TTC549 (cell line): Measurements from ENCODE around the gene LTB4R.
"Not testable (repeated sequence)": the region's sequence is repeated elsewhere in the genome, so short reads cannot be mapped to it uniquely, and the experiment has no call there.

Experiments used
- FAIRE-seq: peaks from 2 replicates; lab custom pipeline; 2012; peaks lifted over from hg19 to GRCh38; lab: Jason Lieb, UNC

The LTB4R gene

DNA sequence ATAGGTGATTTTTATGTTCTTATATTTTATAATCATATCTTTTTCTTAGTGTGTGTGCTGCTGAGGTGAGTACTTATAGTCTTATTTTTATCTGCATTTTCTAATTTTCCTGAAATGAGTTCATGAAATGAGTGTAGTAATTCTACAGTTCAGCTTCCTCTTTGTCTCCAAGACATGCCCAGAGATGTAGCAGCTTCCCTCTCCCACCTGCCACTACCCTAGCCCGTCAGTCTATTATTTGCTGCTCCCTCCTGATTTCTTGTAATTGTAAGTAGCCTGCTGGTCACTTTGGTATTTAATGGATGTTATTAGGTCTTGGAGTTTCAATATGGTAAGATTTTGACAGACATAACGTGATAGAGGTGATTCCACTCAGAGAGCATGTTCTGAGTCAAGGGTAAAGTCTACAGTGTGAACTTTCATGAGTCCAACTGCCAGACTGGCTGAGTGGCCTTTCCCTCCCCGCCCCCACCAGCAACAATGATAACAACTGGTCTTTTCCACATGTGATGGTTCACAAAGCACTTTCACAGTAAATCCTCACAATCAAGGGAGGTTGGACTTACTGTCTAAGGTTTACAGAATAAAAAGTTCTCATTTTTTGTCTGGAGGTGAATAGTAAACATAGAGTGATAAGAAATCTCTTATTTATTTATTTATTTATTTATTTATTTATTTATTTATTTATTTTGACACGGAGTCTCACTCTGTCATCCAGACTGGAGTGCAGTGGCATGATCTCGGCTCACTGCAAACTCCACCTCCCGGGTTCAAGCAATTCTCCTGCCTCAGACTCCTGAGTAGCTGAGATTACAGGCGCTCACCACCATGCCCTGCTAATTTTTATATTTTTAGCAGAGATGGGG lies 32.7 kb downstream of the LTB4R start:
- no peak for FAIRE-seq

DNA sequence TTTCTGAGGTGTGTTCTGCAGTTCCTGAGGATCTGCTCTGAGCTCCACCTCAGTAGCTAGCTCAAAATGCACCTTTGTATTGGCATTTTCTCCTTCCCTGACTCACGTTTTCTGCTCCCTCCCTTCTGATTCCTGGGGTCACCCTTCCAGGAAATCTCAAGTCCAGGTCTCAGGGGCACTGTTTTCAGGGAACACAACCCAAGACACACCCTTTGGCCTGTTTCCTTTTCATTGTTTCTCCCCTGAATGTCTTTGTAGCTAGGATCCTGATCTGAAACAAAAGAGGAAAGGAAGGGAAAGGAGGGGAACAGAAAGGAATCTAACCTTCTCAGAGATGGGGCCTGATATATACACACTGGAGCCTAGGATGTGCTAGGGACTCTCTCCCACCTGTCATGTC lies 35.8 kb downstream of the LTB4R start:
- FAIRE-seq = no peak

DNA sequence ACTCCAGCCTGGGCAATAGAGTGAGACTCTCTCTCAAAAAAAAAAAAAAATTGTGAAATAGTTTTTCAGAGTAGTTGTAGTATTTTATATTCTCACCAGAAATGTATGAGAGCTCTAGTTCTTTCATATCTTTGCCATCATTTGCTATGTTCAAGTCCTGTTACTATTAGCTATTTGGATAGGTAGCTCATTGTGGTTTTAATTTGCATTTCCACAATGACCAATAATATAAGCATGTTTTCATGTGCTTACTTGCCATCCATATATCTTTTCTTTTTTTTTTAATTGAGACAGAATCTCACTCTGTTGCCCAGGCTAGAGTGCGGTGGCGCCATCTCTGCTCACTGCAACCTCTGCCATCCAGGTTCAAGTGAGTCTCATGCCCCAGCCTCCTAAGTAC lies 36.9 kb downstream of the LTB4R start:
- no peak for FAIRE-seq

DNA sequence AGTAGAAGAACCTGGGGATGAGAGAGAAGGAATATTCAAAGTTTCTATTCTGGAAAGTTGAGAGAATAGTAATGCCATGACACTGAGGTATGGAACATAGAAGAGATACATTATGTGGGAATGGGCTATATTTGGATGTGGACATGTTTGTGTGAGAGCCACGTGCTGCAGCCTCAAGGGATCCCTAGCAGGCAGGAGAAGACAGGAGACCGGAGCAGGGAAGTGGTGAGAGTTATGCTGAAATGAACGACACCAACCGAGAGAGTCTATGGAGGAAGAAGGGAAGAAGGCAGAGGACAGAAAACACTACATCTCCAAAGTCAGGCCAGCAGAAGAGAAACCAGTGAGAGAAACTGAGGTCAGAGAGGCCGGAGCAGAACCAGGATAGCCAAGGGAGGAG lies 38.4 kb downstream of the LTB4R start:
- FAIRE-seq = no peak

DNA sequence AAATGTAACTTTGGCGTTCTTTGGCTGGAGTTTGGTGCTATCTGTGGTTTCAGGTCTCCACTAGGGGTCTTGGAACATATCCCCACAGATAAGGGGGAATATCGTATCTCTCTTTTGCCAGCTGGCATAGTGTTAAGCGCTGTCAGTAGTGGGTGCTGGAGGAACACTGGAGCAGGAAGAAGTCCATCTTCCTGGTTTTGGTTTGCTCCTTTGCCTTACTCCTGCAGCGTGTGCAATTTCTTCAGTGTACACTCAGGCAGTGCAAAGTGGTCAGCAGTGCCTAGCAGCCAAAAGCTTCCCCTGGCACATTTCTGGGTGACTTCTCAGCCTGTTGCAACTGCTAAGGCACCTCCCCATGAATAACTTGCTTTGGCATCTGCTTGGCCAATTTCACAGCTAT lies 40.2 kb downstream of the LTB4R start:
- FAIRE-seq = no peak

DNA sequence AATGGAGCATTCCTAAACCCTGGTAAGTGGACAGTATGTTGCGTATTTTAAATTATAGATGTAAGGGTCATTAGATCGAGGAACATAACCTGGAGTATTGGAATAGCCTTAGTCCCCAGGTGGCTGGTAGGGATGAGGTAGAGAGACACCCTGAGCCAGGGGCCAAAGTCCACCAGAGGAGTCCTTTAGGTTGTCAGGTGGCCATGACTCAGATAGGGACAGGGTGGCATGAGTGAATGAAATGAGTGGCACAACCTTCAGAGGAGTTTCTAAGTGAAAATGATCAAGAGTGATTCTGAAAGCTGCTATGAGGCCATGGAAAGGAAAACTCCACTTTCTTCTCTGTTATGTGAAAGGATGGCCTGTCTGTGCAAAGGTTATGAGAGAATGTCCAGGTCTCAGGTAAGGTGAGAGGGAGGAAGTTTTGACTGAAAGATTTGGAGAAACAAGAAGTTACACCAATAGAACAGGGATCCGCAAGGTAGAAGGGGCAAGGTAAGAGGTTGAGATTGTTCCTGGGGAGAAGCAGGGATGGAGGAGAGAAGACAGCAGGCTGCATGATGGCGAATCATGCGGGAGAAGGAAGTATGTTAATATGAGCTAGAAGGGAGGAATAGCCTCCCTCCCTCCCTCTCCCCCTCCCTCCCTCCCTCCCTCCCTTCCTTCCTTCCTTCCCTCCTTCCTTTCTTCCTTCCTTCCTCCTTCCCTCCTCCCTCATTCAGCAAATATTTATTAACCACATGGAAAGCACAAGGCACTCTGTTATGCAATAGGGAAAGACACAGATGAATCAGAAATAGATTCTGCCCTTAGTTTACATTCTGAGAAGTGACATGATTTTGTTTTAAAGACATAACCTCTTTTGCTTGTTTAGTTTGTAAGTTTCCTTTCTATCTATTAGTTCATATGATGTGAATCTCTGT lies 42.5 kb downstream of the LTB4R start:
- FAIRE-seq = no peak

DNA sequence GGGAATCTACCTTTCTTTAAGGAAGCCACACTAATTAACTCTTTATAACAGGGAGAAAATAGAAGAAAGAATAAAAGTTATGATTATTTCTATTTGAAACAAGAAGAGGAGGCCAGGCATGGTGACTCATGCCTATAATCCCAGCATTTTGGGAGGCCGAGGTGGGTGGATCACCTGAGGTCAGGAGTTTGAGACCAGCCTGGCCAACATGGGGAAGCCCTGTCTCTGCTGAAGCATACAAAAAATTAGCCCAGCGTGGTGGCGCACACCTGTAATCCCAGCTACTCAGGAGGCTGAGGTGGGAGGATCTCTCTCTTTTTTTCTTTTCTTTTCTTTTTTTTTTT lies 43.2 kb downstream of the LTB4R start:
- not testable (repeated sequence) for FAIRE-seq

DNA sequence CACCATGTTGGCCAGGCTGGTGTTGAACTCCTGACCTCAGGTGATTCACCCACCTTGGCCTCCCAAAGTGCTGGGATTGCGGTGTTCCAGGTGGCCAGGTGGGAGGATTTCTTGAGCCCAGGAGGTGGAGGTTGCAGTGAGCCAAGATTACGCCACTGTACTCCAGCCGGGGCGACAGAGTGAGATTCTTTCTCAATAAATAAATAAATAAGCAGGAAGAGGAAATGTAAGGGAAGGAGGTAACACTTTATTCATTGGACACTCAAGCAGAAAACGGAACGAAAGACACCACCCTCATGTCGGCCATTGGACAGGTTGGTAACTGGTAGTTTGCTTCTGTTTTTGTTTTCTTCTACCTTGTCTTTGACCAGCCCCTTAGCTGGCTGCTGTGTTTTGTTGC lies 43.7 kb downstream of the LTB4R start:
- FAIRE-seq = no peak

DNA sequence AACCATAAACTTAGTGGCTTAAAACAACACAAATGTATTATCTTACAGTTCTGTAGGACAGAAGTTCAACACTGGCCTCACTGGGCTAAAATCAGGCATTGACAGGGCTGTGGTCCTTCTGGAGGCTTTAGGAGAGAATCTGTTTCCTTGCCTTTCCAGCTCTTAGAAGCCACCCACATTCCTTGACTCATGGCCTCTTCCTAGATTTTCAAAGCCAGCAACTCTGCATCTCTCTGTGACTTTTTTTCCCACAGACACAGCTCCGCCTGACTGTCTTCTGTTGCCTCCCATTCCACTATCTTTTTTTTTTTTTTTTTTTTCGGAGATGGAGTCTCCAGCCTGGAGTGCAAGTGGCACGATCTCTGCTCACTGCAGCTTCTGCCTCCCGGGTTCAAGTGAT lies 44.9 kb downstream of the LTB4R start:
- no peak for FAIRE-seq

DNA sequence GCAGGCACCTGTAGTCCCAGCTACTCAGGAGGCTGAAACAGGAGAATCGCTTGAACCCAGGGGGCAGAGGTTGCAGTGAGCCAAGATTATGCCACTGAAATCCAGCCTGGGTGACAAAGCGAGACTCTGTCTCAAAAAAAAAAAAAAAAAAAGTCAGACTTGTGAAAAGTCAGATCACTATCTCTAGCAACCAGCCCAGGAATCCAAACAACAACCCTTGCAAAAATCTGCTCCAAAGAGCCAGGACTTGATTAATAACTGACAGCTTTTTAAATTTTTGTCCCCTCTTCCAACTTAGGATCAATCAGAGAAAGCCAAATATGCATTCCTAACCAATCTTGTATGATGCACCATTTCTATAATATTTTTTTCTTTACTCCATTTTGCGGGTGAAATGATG lies 49.0 kb downstream of the LTB4R start:
- no peak for FAIRE-seq

DNA sequence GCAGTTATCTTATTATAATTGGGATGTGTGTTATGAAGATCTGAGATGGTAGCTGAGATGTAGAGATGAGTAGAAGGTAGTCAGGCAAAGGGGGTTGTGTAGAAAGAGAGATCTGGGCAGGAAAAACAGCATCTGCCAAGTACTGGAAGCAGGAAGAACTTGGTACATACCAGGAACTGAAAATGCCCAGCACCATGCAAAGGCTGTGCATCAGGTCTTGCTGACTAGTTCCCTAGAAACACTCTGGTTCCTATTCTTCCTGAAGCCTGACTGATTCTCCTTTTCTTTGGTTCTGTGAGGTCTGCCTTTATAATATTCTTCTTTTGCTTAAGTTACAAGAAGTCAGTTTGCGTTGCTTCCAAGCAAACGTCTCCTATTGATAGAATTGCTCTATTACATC lies 50.0 kb downstream of the LTB4R start:
- FAIRE-seq = no peak

DNA sequence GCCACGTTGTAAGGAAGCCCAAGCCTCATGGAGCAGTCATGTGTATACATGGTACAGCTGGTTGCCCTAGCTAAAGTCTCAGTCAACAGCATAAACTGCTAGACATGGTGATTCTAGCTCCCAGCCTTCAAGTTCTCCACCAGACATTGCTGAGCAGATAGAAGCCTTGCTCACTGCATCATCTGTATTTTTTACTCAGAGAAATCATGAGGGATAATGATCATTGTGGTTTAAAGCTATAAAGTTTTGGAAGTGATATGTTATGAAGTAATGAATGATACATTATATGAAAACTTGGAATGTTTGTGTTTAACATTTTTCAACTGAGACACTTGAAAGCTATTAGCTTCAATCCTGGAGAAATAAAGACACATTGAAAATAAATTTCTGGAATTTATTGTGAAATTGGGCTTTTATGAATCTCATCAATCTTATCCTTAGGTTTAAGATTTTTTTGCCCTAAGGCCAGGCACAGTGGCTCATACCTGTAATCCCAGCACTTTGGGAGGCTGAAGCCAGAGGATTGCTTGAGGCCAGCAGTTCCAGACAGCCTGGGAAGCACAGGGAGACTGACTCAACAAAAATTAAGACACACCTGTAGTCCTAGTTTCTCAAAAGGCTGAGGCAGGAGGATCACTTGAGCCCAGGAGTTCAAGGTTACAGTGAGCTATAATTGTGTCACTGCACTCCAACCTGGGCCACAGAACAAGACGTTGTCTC lies 51.1 kb downstream of the LTB4R start:
- no peak for FAIRE-seq

DNA sequence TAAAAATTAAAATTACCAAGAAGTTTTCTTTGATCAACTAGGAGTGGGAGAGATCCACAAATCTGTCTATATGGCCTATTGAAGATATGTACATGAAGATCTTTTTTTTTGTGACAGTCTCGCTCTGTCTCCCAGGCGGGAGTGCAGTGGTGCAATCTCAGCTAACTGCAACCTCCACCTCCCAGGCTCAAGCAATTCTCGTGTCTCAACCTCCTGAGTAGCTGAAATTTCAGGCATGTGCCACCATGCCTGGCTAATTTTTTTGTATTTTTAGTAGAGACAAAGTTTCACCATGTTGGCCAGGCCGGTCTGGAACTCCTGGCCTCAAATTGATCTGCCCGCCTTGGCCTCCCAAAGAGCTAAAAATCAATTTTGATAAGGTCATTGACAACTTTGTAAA lies 52.1 kb downstream of the LTB4R start:
- no peak for FAIRE-seq

DNA sequence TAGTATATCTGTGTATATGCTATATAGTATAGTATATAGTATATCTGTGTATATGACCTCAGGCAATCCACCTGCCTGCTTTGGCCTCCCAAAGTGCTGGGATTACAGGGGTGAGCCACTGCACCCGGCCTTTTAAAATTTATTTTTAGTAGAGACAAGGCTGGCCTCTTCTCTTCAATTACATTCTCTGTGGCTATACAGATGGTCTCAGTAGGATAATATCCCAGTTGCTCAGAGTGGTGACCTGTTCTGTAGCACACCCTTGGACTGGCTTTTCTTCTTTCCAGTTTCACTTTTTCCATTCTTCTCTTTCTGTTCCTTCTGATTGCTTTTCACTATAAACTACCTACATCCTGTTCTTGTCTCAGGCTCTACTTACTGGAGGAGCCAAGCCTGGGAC lies 53.5 kb downstream of the LTB4R start:
- no peak for FAIRE-seq

DNA sequence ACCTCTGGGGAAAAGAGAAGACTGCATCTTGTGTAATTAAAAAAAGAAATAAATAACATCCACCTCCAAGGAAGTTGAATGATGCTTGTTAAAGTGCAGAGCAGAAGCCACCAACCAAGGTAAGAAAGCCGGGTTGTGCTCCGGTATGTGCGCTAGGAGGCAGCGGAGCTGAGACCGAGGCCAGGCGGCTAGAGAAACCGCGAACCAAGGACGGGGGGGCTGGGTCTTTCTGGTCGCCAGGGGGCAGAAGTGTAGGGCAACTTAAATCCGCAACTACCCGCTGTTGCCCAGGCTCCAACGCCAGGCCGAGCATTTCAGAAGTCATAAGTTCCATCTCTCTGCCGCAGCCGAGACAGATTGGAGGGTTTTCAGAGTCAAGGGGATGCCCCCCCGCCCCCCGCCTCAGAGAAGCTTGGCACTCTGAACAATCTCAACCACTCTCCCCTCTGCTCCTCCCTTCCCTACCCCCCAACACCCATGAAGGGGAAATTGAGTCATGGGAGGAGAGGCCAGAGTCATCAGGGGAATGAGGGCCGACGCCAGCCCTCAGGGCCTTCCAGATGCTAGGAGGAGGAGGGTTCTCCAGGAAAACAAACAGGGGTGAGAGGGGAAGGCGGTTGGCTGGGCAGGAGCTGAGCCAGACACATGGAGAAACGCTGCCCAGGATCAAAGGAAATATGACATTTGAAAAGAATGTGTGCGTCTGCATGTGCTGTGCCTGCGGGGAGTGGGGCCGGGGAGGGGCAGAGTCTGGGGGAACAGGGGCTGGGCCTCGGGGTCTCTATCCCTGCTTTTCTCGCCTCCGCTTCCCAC lies 54.5 kb downstream of the LTB4R start:
- FAIRE-seq = peak; percentile 84

DNA sequence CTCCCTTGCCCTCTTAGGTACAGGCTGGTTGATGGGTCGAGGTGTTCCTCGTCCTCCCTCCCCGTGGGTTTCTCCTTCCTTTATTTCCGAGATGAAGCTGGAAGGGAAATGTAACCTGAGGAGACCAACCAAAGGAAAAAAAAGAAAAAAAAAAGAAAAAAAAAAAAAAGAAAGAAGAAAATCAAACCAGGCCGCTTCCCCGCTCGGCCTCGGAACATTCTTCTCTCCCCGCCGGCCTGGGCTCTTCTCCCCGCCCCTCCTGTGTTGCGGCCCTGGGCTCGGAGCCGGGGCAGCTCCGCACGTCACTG lies 55.1 kb downstream of the LTB4R start:
- FAIRE-seq = no peak

DNA sequence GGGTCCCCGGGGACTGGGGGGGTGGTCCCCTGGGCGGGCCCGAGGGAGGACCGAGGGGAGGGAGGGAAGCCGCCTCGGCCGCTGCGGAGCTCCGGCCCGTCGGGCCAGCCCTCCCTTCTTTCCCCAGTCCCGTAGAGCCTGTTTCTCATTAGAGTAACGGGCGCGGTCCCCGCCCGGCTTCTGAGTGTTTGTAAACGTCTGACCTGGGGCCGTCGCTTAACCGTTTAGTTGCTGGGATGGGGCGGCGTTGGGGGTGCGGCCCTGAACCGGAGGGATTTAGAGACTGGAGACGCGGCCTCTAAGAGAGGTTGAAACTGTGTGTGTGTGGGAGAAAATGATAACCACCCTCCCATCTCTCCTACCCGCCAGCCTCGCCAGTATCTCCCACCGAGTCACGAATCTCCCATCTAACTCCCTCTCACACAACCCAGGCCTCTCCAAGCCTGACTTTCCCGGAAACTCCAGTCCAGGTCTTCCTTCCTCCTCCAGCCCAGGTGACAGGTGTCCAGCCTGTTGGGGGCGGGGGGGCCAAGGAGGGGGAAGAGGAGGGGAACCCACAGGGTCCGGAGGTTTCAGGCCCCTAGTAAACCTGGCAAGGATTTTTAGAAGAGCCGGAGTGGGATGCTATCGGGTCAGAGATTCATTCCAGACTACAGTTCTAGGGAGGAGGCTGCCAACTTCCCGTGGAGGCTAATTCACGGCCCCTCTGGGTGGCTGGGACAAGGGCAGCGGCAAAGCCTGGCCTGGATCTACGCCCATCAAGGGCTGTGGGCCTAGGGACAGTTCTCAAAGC lies 55.6 kb downstream of the LTB4R start:
- FAIRE-seq = no peak
